ENCODE data around the gene CRMP1.

DNA sequence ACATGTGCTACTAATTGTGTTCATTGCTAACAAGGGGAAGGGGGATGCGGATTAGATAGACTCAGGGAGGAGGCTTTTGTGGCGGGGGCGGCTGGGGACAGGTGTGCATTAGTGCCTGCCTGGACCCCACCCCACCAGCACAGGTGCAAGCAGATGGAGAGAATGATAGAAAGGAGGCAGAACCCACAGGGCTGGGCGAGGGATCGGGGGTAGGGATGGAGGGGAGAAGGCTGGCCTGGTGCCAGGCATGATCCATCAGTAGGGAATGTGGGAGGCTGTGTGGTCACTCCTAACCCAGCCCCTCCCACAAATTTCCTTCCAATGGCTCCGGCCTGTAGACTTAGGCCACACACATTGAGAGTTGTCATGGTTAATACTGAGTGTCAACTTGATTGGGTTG is 30.5 kb upstream of the CRMP1 start:
- TF ChIP-seq POLR2A (IDR thresholded peaks at IDR 0.05) (no peak), POLR2AphosphoS5 (IDR thresholded peaks at IDR 0.05) (no peak), EP300 (IDR thresholded peaks at IDR 0.05) (no peak)
- TF ChIP-seq, protein P1, sequence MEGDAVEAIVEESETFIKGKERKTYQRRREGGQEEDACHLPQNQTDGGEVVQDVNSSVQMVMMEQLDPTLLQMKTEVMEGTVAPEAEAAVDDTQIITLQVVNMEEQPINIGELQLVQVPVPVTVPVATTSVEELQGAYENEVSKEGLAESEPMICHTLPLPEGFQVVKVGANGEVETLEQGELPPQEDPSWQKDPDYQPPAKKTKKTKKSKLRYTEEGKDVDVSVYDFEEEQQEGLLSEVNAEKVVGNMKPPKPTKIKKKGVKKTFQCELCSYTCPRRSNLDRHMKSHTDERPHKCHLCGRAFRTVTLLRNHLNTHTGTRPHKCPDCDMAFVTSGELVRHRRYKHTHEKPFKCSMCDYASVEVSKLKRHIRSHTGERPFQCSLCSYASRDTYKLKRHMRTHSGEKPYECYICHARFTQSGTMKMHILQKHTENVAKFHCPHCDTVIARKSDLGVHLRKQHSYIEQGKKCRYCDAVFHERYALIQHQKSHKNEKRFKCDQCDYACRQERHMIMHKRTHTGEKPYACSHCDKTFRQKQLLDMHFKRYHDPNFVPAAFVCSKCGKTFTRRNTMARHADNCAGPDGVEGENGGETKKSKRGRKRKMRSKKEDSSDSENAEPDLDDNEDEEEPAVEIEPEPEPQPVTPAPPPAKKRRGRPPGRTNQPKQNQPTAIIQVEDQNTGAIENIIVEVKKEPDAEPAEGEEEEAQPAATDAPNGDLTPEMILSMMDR (IDR thresholded peaks at IDR 0.05) = no peak
